Testis (tissue), 2 donors: ENCODE results near the gene BCAS3.

Source experiments
- POLR2A ChIP-seq: fragments of 450-650 bp; IDR thresholded peaks from one replicate; pipeline ENCODE4 v1.6.1; 2017; ENCODE audit warnings: antibody characterized with exemption, mild to moderate bottlenecking, moderate library complexity
- TF ChIP-seq, protein P1 (sequence below), 3 experiments: fragments of 450-650 bp in 2 of 3; fragments of 200-600 bp in 1 of 3; sonication (generic) in 1 of 3; IDR thresholded peaks; one replicate each; pipeline ENCODE4 v1.5.1; 2016 to 2019; ENCODE audit warnings: antibody characterized with exemption in 3 of 3, mild to moderate bottlenecking in 2 of 3, moderate library complexity in 1 of 3

DNA sequence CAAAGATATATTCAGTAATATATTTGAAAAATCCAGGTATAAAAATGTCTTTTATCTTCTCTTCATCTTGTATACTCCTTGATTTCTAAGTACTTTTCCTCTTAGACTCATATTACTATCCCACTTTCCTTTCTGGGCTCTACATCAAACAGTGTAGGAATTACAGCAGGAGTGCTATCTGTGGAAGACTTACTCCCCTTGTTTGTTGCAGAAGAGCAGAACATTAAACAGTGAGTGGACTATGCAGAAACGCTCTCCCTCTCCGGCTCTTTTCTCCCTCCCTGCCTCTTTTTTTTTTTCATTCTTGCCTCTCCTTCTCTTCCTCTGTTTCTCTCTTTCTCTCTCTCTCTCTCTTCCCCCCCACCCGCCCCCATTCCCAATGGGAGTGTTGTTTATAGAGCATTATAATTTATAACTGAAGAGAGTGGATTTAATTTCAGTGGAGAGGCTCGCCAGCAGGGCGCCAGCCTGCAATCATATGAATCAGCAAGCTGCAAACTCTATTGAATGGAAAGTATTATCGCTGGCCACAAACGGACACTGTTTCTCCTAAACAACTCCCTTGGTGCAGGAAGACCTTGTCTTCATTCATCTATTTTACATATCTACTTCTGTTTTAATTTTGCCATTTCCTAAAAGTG, 479.7 kb downstream of the BCAS3 start:
- TF ChIP-seq, protein P1, sequence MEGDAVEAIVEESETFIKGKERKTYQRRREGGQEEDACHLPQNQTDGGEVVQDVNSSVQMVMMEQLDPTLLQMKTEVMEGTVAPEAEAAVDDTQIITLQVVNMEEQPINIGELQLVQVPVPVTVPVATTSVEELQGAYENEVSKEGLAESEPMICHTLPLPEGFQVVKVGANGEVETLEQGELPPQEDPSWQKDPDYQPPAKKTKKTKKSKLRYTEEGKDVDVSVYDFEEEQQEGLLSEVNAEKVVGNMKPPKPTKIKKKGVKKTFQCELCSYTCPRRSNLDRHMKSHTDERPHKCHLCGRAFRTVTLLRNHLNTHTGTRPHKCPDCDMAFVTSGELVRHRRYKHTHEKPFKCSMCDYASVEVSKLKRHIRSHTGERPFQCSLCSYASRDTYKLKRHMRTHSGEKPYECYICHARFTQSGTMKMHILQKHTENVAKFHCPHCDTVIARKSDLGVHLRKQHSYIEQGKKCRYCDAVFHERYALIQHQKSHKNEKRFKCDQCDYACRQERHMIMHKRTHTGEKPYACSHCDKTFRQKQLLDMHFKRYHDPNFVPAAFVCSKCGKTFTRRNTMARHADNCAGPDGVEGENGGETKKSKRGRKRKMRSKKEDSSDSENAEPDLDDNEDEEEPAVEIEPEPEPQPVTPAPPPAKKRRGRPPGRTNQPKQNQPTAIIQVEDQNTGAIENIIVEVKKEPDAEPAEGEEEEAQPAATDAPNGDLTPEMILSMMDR (IDR thresholded peaks at IDR 0.05): no peak
- no peak for TF ChIP-seq POLR2A
